ENCODE results near the gene UQCC3. TPM values are rescaled to one million over a fixed set of nuclear protein-coding genes. Genes with fewer than 3 reads are reported as not detected.
A peak's percentile ranks its signal among the peaks of the same experiment; 100 is the strongest.

Gene UQCC3
- total and polyA plus RNA-seq, 2 of the 13 experiments (the other 11 are each of a cell fraction or from before 2014, with no cell fraction given): 7.7 to 16.0 TPM

GRCh38 chr11:62705880-62706849 lies 34.7 kb downstream of the UQCC3 start (continued):
- TF ChIP-seq, protein P1, sequence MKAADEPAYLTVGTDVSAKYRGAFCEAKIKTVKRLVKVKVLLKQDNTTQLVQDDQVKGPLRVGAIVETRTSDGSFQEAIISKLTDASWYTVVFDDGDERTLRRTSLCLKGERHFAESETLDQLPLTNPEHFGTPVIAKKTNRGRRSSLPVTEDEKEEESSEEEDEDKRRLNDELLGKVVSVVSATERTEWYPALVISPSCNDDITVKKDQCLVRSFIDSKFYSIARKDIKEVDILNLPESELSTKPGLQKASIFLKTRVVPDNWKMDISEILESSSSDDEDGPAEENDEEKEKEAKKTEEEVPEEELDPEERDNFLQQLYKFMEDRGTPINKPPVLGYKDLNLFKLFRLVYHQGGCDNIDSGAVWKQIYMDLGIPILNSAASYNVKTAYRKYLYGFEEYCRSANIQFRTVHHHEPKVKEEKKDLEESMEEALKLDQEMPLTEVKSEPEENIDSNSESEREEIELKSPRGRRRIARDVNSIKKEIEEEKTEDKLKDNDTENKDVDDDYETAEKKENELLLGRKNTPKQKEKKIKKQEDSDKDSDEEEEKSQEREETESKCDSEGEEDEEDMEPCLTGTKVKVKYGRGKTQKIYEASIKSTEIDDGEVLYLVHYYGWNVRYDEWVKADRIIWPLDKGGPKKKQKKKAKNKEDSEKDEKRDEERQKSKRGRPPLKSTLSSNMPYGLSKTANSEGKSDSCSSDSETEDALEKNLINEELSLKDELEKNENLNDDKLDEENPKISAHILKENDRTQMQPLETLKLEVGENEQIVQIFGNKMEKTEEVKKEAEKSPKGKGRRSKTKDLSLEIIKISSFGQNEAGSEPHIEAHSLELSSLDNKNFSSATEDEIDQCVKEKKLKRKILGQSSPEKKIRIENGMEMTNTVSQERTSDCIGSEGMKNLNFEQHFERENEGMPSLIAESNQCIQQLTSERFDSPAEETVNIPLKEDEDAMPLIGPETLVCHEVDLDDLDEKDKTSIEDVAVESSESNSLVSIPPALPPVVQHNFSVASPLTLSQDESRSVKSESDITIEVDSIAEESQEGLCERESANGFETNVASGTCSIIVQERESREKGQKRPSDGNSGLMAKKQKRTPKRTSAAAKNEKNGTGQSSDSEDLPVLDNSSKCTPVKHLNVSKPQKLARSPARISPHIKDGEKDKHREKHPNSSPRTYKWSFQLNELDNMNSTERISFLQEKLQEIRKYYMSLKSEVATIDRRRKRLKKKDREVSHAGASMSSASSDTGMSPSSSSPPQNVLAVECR (CRISPR knock-in tag; IDR thresholded peaks at IDR 0.05; ENCODE audit: borderline replicate concordance): peak; percentile 88
- no peak for TF ChIP-seq IRF2 (CRISPR knock-in tag; IDR thresholded peaks at IDR 0.05)
- TF ChIP-seq RFXANK (CRISPR knock-in tag; IDR thresholded peaks at IDR 0.05): no peak
- TF ChIP-seq EP300 (IDR thresholded peaks at IDR 0.05; ENCODE audit: low read depth in 2 of 2, low read length in 2 of 2): no peak
- TF ChIP-seq EP300 (CRISPR knock-in tag; IDR thresholded peaks at IDR 0.05; ENCODE audit: borderline replicate concordance): no peak
- no peak for TF ChIP-seq TAF15 (IDR thresholded peaks at IDR 0.05; ENCODE audit: low read depth, low read length, poor library complexity, severe bottlenecking)
- no peak for TF ChIP-seq HNRNPH1 (optimal IDR thresholded peaks at IDR 0.05; ENCODE audit: low read depth, low read length)
- no peak for TF ChIP-seq ZNF570 (CRISPR knock-in tag; IDR thresholded peaks at IDR 0.05; ENCODE audit: borderline replicate concordance)
- TF ChIP-seq, protein P2, sequence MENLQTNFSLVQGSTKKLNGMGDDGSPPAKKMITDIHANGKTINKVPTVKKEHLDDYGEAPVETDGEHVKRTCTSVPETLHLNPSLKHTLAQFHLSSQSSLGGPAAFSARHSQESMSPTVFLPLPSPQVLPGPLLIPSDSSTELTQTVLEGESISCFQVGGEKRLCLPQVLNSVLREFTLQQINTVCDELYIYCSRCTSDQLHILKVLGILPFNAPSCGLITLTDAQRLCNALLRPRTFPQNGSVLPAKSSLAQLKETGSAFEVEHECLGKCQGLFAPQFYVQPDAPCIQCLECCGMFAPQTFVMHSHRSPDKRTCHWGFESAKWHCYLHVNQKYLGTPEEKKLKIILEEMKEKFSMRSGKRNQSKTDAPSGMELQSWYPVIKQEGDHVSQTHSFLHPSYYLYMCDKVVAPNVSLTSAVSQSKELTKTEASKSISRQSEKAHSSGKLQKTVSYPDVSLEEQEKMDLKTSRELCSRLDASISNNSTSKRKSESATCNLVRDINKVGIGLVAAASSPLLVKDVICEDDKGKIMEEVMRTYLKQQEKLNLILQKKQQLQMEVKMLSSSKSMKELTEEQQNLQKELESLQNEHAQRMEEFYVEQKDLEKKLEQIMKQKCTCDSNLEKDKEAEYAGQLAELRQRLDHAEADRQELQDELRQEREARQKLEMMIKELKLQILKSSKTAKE (CRISPR knock-in tag; IDR thresholded peaks at IDR 0.05; ENCODE audit: borderline replicate concordance): no peak
- TF ChIP-seq, protein P3, sequence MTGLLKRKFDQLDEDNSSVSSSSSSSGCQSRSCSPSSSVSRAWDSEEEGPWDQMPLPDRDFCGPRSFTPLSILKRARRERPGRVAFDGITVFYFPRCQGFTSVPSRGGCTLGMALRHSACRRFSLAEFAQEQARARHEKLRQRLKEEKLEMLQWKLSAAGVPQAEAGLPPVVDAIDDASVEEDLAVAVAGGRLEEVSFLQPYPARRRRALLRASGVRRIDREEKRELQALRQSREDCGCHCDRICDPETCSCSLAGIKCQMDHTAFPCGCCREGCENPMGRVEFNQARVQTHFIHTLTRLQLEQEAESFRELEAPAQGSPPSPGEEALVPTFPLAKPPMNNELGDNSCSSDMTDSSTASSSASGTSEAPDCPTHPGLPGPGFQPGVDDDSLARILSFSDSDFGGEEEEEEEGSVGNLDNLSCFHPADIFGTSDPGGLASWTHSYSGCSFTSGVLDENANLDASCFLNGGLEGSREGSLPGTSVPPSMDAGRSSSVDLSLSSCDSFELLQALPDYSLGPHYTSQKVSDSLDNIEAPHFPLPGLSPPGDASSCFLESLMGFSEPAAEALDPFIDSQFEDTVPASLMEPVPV (CRISPR knock-in tag; IDR thresholded peaks at IDR 0.05): no peak
- TF ChIP-seq, protein P4, sequence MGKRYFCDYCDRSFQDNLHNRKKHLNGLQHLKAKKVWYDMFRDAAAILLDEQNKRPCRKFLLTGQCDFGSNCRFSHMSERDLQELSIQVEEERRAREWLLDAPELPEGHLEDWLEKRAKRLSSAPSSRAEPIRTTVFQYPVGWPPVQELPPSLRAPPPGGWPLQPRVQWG (CRISPR knock-in tag; IDR thresholded peaks at IDR 0.05; ENCODE audit: borderline replicate concordance, low read depth): no peak
- no peak for TF ChIP-seq NCOR1 (IDR thresholded peaks at IDR 0.05; ENCODE audit: borderline replicate concordance, low read length)
- TF ChIP-seq, protein P5, sequence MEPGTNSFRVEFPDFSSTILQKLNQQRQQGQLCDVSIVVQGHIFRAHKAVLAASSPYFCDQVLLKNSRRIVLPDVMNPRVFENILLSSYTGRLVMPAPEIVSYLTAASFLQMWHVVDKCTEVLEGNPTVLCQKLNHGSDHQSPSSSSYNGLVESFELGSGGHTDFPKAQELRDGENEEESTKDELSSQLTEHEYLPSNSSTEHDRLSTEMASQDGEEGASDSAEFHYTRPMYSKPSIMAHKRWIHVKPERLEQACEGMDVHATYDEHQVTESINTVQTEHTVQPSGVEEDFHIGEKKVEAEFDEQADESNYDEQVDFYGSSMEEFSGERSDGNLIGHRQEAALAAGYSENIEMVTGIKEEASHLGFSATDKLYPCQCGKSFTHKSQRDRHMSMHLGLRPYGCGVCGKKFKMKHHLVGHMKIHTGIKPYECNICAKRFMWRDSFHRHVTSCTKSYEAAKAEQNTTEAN (CRISPR knock-in tag; conservative IDR thresholded peaks at IDR 0.05): no peak
- no peak for TF ChIP-seq HHEX (CRISPR knock-in tag; IDR thresholded peaks at IDR 0.05)
- TF ChIP-seq THYN1 (CRISPR knock-in tag; IDR thresholded peaks at IDR 0.05; ENCODE audit: borderline replicate concordance, low read depth): no peak
- TF ChIP-seq JUNB (CRISPR knock-in tag; IDR thresholded peaks at IDR 0.05; ENCODE audit: borderline replicate concordance): no peak
- 0 out of 2 replicates have a peak, but pooled peaks have one; percentile 31 for TF ChIP-seq HES4 (CRISPR knock-in tag; IDR thresholded peaks at IDR 0.05; ENCODE audit: borderline replicate concordance)
